ENCODE results near the gene COQ8B.

DNA sequence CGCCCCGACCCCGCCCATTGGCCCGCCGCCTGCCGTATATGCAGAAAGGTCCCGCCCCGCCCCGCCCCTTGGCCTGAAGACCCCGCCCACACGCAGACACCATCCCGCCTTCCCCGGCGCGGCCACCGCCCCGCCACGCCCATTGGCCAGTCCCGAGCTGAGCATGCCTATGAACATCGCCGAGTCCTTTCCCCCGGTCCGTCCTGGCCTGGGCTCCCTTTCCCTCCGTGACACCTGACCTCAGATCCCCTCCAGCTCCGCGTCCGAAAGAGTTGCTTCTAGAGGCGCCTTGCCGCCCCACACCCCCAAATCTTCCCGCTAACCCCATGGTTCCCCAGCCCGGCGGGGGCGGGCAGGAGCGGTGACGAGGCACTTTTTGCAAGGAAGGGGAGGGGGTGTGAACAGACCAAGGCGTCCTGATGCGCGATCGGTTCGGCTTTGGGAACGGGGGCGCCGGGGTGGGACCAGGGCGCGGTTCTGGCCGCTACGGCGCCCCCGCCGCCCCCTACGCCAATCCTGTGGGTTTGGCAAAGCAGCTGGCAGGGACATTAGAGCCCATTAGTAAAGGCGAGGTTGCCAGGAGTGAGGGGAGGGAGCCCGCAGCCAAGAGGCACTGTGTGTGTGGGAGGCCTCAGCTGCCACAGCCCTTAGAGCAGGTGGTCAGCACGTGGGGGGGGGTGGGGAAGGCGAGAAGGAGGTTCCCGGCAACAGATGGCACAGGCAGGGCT, 25.8 kb downstream of the COQ8B start:
- no peak for TF ChIP-seq POLR2A (IDR thresholded peaks at IDR 0.05)
- TF ChIP-seq, protein P1, sequence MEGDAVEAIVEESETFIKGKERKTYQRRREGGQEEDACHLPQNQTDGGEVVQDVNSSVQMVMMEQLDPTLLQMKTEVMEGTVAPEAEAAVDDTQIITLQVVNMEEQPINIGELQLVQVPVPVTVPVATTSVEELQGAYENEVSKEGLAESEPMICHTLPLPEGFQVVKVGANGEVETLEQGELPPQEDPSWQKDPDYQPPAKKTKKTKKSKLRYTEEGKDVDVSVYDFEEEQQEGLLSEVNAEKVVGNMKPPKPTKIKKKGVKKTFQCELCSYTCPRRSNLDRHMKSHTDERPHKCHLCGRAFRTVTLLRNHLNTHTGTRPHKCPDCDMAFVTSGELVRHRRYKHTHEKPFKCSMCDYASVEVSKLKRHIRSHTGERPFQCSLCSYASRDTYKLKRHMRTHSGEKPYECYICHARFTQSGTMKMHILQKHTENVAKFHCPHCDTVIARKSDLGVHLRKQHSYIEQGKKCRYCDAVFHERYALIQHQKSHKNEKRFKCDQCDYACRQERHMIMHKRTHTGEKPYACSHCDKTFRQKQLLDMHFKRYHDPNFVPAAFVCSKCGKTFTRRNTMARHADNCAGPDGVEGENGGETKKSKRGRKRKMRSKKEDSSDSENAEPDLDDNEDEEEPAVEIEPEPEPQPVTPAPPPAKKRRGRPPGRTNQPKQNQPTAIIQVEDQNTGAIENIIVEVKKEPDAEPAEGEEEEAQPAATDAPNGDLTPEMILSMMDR (IDR thresholded peaks at IDR 0.05) = no peak
